NCI-H526 (cell line): ENCODE results near the gene FN3KRP.

ENCODE experiments used
- DNase-seq, 2 experiments: peaks; one replicate each; lab custom pipeline; 2025; lab: John Stamatoyannopoulos, UW

Gene FN3KRP

DNA sequence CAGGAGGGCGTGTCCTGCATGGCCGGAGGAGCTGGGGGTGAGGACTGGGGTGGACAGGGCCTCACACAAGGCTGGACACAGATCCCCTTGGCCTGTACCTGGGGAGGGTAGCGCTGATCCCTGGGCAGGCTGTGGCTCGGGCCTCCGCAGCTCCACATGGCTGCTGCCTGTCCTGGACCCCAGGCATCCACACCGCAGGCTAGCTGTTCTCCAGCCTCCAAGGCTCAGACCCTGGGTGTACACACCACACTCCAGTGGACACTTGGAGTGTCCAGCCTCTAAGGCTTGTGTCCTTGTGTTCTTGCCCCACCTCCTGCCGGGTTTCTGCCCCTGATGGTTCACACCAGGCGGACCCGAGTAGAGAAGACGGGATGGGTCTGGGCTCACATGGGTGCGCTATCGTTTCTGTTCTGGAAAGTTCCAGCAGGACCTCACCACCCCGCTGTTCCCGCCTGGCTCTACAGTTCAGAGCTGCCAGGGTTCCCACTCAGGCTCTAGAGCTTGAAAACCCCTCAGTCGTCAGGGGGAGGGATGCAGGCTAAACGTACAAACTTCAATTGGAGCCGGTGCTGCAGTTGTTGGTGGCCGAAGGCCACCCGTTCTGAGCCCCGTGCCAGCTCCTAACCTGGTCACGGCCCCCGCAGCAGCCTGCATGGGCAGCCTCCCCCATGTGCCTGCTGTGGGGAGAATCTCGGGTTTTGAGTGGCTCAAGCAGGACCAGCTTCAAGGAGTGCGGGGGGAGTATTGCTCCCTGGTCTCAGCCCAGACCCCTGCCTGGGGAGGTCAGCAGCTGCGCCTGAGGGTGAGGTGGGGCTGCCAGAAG is 6.6 kb upstream of the FN3KRP start:
- DNase-seq = no peak

DNA sequence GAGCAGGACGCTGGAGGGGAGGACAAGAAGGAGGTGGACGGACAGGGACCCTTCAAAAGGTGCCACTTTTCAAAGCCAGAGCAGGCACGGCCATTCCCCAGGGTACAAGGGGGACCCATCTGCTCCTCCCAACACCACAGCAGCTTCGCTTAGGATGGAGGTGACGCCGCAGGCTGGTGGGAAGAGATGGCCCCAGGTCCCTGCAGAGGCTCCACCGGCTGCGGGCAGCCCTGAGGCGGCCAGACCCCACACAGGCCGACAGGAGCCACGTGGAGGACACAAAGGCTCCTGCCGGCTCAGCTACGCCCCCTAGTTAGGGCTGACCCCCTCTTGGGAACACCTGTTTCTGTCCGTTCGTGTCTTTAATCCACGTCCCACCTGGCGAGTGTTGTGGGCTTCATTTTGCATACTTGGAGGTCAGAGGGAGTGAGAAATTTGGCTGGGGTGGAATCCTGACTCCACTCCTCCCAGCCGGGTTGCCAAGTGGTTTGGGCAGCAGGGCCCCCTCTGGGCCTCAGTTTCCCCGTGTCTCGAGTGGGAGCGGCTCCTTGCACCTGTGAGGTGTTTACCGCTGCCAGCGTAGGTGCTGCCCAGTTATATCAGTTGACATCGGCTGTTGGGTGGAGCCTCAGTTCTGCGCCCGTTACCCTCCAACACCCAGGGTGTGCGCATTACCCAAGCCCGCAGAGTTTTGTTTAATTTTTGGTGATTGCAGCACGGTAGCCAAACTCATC is 5.8 kb upstream of the FN3KRP start:
- DNase-seq = no peak

DNA sequence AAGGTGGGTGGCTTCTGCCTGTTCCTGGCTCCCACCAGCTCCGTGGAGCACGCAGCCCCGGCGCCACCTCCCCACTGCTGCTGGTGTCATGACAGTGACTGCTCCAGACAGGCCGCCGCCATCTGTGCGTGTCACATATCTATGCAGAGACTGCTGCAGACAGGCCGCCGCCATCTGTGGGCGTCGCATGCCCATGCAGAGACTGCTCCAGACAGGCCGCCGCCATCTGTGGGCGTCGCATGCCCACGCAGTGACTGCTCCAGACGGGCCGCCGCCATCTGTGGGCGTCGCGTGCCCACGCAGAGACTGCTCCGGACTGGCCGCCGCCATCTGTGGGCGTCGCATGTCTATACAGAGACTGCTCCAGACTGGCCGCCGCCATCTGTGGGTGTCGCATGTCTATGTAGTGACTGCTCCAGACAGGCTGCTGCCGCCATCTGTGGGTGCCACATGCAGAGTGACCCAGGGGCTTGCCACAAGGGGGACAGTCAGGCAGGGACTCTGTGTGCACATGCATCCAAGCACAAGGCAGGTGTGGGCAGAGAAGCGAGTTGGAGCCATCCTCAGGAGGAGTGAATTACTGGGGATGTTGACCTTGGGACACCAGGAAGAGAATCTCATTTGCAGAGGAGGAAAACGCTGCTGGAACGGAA is 3.3 kb upstream of the FN3KRP start:
- no peak for DNase-seq

DNA sequence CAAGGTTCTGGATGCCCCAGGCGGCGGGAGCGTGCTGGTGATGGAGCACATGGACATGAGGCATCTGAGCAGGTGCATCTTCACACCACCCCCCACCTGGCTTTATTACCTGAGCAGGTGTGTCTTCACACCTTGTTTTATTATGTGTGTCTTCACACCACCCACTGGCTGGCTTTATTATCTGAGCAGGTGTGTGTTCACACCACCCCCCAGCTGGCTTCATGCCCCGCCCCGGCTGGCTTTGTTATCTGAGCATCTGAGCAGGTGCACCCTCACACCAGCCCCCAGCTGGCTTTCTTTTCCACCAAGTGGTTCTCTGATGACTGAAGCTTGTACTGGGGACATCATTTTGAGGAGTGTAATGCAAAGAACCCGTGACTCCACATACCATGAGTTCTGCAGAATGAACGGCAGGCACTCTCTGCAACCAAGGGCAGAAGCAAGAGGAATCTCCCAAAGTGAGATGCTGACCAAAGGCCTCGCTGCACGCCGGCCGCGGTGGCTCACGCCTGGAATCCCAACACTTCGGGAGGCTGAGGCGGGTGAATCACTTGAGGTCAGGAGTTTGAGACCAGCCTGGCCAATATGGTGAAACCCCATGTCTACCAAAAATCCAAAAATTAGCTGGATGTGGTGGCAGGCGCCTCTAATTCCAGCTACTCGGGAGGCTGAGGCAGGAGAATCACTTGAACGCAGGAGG is 2.6 kb downstream of the FN3KRP start:
- no peak for DNase-seq

DNA sequence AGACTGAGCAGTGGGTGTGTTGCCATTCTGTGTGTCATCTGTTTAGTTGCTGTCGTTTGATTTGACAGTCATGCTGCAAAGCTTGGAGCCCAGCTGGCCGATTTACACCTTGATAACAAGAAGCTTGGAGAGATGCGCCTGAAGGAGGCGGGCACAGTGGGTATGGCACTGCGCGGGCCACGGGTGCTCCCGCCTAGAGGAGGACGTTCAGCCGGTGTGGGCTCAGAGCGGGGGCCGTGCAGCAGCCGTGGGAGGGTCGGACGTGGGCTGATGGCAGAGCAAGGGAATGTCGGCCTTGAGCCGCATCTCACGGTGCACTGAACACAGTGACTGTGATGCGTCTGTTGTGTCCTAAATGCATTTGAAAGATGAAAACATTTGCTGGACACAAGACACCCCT is 3.7 kb downstream of the FN3KRP start:
- DNase-seq = no peak

DNA sequence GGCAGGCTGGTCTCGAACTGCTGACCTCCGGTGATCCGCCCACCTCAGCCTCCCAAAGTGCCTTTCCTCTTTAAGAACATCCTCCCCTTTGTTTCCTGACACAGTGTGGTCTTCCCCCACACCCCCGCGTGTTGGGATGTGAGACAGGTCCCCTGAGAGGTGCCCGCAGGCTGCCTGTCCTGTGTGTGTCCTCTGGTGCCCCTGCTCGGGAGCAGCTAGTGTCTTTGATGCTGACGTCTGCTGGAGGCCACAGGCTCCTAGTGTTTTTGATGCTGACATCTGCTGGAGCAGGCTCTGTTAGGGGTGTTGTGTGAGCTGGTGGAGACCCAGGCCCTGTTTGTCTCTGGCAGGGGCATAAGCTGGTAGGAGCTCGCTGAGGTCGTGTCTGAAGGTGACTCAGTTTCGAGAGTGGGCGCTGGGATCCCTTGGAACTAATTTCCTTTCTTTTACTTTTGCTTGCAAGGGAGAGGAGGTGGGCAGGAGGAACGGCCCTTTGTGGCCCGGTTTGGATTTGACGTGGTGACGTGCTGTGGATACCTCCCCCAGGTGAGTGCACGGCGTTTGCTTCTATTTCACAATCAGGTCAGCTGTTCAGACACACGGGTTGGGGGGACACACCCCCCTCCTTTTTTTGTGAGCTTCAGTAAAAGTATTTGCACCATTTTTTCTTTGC is 6.0 kb downstream of the FN3KRP start:
- no peak for DNase-seq

DNA sequence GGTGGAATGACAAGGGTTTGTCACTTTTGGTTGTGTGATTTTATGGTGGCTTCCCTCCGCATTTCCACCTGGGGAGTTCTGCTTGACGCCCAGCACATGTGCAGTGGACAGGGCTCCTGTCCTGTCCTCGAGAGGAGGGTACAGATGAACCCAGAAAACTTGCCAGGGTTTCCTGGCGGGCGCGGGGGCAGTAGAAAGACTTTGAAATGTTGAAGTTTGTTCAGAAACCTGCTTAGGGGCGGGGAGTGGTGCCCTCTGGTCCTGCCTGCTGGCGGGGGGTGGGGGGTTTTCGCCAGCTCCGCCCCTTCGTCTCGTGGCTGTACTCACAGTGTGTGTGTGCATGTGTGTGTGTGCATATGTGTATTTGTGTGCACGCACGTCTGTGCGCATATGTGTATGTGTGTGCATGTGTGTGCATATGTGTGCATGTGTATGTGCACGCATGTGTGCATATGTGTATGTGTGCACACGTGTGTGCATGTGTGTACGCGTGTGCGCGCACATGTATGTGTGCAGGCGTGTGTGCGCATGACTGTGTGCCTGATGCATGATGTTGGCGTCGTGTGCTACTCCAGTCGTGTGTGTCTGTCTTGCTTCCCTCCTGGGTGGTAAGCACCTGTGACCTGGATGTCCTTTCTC is 6.8 kb downstream of the FN3KRP start:
- DNase-seq = no peak

DNA sequence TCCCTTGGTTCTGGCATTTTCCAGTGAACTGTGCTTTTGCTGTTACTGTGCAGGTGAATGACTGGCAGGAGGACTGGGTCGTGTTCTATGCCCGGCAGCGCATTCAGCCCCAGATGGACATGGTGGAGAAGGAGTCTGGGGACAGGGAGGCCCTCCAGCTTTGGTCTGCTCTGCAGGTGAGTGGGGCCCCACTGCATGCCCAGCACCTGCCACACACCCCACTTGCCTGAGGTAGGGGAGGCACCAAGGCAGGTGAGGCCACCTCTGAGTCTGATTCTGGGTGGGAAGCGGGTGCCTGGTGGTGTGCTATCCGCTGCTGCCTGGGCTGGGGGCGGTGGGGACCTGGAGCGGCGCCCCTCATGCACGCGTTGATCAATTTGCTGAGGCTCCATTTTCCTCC is 9.9 kb downstream of the FN3KRP start:
- no peak for DNase-seq

DNA sequence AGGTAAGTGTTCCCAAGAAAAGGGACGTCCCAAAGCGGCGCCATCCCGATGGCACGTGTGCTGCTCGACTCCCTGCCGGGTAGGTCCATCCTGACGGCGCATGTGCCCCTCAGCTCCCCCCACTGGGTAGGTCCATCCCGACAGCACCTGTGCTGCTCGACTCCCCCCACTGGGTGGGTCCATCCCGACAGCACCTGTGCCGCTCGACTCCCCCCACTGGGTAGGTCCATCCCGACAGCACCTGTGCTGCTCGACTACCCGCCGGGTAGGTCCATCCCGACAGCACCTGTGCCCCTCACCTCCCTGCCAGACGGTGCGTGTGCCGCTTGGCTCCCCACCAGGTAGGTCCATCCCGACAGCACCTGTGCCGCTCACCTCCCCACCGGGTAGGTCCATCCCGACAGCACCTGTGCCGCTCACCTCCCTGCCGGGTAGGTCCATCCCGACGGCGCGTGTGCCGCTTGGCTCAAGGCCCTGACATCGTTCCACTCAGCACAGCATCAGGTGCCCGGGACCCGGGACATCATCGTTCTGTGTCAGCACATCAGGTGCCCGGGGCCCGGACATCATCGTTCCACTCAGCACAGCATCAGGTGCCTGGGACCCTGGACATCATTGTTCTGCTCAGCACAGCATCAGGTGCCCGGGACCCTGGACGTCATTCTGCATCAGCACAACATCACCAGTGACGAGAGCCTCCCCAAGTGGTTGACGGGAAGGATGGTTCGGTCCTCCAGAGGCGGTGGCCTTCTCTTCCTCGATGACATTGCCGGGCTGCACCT is 13.2 kb downstream of the FN3KRP start:
- DNase-seq = no peak

DNA sequence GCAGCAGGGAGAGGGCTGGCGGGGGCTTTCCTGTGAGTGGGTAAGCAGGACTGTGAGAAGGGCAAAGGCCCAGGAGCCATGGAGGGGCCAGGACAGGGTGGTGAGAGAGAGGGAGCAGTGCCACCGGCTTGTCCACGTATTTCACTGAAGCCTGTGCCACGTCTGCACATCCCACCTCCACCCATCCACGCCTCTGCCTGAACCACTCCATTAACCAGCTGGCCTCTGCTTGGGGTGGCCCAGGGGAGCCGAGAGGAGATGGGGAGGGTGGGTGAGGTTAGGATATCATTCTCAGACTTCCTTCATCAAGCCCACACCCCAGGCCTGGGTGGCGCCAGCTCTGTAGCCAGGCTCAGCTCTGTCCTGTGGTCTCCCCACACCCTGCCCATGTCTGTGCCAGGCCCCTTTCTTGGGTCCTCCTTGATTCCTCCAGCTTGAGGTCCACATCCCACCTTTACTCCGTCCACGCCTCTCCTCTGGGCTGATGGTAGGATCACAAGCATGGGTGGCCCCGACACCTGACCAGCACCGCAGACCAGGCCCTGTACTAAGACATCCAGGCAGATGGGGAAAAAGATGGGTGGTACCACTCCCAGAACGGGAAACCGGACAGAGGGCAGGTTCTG is 15.7 kb downstream of the FN3KRP start:
- no peak for DNase-seq

DNA sequence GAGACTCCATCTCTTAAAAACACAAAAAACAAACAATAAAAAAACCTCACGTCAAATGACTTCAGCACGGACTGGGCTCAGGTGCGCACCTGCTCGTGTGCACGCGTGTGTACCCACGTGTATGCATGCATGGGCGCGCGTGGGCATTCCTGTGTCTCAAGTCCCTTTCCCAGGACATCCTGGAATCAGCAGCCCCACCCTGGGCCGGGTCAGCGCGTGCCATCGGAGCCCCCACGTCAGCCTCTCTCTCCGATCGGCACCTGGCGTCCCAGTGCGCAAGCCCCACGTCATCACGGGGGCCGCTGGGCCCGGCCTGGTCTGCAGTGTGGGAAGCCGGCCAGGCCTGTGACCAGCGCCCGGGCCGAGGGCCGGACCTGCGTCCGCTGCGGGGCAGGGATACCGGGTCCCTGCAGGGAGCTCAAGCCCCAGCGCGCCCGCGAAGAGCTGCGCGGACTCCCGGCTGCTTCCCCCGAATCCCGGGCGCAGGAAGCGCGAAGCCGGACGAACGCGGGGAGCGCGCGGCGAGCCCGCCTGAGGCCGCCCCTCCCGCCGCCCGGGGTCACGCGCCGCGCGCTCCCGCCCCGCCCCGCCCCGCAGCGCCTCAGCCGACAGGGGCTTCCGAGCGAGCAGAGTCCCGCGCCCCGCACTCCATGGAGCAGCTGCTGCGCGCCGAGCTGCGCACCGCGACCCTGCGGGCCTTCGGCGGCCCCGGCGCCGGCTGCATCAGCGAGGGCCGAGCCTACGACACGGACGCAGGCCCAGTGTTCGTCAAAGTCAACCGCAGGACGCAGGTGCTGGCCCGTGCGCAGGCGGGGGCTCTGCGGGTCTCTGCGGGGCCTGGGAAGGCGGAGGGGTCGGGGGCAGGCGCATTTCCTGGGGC is 18.7 kb downstream of the FN3KRP start, which contains the start of gene FN3K:
Gene FN3K, plus strand, starts transcription at position 629 of the 880 bp plus-strand sequence. Its CDS starts 22 bp downstream, at position 651.
- DNase-seq = peak in 1 of 2 experiments; percentile 85

DNA sequence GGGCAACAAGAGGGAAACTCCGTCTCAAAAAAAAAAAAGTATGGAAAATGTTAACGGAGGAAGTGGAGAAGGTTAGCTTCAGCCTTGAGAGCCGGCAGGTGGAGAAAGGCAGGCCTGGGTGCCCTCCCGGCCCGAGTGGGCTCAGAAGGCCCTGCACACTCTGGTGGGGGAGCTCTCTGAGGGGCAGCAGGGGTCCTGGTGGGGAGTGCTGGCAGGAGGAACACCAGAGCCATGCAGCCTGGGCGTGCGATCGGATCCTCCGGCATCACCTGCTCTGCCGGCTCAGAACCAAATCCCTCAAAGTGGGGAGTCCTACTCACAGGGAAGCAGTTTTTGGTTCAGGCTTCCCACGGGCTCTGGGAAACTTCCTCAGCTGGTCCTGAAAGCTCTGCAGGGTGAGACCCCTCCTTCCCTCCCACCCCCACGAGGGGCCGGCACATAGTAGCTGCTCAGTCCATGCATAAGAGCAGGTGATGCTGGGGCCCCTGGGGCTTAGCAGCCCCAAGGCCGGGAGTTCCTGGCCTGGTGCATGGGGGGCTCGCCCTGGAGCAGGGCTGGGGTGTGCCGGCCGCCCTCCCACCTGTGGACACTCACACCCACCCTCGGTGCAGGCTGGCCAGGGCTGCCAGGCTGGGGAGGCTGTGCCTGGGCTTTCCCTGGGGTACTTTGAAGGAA is 20.1 kb downstream of the FN3KRP start:
- no peak for DNase-seq

DNA sequence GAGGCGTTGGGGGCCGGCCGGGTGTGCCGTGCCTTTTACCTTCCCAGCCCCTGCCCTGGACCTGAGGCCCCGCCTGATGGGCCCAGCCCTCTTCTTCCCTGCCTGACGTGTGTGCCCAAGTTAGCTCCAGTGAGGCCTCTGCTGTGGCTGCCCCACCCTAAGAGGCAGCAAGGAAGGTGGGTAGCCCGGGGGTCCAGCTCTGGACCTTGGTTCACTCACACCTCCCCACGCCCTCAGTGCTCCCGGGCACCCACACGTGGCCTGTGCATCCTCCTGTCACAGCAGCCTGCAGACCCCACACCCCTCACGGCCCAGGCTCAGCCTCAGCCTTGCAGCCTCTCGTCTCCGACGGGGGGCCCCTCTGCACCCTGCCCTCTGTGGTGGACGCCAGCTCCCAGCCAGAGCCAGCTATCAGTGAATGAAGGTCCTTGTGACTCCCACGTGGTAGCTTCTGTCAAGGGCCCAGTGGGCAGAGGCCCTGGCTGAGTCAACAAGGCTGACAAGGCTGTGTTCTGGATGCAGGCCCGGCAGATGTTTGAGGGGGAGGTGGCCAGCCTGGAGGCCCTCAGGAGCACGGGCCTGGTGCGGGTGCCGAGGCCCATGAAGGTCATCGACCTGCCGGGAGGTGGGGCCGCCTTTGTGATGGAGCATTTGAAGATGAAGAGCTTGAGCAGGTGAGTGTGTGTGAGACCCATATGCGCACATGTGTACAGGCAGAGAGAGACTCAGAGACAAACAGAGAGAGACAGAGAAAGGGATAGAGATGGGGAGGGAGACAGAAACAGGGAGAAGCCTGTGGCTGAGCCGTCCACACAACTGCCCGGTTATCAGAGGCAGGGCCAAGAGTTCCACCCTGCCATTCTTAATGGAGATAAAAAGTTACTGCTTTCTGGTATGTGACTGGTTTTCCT is 21.7 kb downstream of the FN3KRP start:
- no peak for DNase-seq

DNA sequence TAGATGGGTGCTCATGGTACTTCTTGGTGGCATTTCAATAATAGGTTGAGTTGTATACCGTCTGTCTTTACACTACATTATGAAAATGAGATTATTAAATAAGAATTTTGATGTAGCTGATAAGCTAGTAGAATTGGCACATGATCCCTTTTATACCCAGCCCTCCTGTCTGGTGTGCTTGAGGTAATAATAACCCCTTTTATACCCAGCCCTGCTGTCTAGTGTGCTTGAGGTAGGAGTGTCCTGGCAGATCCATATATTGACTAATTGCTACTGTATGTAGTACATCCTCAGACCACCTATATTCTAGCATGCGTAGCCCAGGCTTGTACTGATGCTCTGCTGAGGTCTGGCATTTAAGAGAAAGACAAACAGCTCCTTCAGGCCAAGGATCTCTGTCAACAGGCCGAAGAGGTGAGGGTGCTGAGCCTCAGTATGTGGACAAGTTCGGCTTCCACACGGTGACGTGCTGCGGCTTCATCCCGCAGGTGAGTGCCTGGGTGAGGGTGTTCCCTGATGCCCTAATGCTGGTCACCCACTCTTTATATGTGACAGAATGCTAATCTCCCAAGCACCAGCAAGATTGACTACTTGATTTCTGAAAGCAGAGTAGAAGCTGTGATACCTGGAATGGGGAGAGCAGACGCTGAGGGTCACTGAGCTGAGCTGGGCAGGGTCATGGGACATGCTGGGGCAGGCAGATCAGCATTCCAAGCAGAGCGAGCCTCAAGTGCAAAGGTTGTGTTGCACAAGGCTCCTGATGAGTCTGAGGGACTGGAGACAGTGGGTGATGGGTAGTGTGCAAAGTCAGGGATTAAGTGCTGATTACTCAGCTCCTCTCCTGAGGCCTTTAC is 24.6 kb downstream of the FN3KRP start:
- DNase-seq = no peak

DNA sequence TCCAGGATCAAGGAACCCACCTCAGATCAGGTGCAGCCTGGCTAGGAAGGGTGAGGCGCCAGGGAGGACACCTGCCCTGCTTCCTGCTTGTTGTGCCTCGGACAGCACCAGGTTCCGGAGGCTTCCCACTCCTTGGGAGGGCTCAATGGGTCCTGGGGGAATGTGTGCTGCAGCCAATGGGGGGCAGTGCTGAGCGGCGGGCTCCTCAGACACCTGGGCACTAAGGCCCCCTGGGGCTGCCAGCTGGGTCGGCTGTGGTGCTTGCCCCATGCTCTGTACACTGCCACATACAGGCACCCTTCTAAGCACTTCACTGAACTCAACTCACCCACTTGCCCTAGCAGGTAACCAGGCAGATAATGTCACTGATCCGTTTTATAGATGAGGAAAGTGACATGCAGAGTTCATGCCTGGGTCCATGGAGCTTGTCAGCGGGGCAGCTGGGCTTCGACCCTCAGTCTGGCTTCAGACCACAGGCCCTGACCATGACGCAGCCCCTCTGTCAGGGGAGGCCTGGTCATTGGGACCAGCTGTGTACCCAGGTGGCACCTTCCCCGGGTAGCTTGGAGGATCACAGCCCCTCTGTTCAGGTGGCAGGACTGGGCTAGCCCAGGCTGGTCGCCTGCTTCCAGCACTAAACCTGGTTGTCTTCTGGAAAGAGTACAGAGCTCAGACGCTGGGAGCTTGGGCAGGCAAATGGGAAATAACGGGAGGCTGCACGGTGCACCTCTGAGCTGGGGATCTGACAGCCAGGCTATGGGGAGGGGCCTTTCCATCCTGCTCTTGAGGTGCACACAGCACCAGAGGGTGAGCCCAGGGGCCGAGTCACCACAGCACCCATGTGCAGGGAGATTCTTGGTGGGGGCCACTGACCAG is 27.1 kb downstream of the FN3KRP start:
- no peak for DNase-seq
